GM06990 (cell line): ENCODE data around the gene ABCC10.

Experiments used
- DNase-seq: peaks from one replicate; pipeline ENCODE4 v3.0.0-alpha.2; 2011; ENCODE audit not compliant: insufficient read length; ENCODE audit errors: extremely low read depth
- H3K27me3 ChIP-seq: replicated peaks from 2 replicates; pipeline ENCODE4 v1.6.0; 2011; ENCODE audit warnings: low read length; ENCODE audit not compliant: control insufficient read depth, insufficient read depth
- H3K36me3 ChIP-seq: 2 replicates; pipeline ENCODE4 v1.5.1; 2011; ENCODE audit warnings: low read length; ENCODE audit not compliant: control insufficient read depth, insufficient read depth
- H3K4me3 ChIP-seq: replicated peaks from 2 replicates; pipeline ENCODE4 v1.5.1; 2011; ENCODE audit warnings: low read depth, mild to moderate bottlenecking, control low read depth, low read length
- TF ChIP-seq, protein P1 (sequence below): IDR thresholded peaks from 2 replicates; pipeline ENCODE4 v1.5.1; 2011; ENCODE audit warnings: low read length, control low read depth, mild to moderate bottlenecking, inconsistent platforms; ENCODE audit not compliant: insufficient read depth, poor library complexity, severe bottlenecking

ABCC10 gene

DNA sequence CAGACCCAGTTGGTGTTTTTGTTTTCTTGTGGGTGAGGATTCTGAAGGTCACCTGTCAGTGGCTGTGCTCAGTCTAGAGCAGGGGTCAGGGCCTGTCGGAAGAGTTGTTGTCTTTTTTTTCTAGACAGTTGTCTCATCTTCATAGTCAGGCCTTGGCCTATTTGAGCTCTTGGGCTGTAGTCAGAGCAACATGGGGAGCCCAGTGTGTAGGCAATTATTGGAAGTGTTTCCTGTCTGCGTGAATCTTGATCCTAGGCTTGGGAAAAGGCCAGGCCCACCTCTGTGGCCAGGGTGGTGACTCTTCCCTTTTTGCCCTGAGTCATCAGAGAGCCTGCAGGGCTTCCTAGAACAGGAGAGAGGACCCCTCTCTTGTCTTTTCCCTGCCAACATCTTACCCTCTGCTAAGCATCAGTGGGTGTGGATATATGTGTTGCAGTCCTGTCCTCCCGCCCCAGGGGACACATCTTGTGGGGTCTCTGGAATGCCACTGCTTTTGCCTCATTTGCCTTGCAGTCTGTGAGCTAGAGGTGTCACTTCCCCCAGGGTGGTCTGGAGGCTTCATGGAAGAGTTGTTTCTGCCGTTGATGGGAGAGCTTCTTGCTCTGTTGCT lies 61.4 kb downstream of the ABCC10 start:
- Histone ChIP-seq H3K4me3 (no peak overlapping the region), H3K36me3 (peaks cover 5% of the 10 kb centered on the region), H3K27me3 (no peaks in the 10 kb centered on the region)
- TF ChIP-seq, protein P1, sequence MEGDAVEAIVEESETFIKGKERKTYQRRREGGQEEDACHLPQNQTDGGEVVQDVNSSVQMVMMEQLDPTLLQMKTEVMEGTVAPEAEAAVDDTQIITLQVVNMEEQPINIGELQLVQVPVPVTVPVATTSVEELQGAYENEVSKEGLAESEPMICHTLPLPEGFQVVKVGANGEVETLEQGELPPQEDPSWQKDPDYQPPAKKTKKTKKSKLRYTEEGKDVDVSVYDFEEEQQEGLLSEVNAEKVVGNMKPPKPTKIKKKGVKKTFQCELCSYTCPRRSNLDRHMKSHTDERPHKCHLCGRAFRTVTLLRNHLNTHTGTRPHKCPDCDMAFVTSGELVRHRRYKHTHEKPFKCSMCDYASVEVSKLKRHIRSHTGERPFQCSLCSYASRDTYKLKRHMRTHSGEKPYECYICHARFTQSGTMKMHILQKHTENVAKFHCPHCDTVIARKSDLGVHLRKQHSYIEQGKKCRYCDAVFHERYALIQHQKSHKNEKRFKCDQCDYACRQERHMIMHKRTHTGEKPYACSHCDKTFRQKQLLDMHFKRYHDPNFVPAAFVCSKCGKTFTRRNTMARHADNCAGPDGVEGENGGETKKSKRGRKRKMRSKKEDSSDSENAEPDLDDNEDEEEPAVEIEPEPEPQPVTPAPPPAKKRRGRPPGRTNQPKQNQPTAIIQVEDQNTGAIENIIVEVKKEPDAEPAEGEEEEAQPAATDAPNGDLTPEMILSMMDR = no peak
- no peak for DNase-seq

DNA sequence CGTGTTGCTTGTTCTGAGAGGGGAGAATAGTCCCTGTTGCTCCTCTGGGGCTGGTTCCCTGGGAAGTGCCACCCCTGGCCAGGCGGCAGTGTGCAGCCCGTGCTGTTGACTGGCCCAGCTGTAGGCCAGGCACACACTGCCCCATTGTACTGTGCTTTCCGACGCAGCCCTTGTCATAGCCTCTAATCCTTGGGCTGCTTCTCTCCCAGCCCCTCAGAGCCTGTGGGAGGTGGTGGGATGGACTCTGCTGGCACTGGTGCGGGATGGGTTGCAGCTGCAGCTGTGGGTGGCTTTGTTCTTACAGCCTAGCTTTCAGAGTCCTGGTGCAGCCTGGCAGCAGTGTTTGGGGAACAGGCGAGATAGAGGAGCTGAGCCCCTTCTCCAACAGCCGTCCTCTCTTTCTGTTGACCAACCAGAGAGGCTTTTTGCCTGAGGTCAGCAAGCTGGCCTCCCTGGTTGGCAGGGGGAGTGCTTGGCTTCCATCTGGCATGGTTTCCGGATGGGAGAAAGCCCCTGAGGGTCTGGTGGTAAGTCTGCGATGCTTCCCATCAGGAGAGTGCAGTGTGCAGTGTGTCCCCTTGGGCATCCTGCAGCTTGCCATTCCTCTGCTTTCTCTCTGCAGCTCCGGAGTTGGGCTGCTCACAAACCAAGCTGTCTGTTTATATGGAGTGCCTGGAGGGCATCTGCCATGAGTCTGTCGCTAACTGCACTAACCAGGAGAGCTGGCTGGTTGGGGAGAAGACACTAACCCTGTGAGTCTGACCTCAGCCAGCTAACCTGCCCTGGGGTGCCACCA lies 62.1 kb downstream of the ABCC10 start:
- DNase-seq = no peak
- TF ChIP-seq, protein P1 = no peak
- Histone ChIP-seq H3K27me3 (no peaks in the 10 kb centered on the region), H3K36me3 (peaks cover 5% of the 10 kb centered on the region), H3K4me3 (no peak overlapping the region)

DNA sequence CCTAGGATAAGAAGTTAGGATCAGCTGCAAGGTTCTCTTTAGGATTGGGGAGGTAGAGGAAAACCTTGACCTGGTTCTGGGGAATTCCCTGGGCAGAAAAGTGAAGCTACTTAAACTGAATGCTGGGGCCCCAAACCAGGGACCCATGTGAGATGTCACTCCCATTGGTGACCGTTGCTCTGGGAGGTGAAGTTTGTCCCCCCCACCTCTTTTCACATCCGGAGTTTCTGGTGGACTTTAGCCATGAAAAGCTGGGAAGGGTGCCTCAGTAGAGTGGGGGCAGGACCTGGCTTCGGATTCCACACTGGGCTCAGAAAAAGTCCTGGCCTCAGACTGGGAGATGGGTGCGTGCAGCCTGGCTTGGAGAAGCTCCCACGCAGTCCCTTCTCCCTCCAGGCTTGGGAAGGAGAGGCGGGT lies 63.2 kb downstream of the ABCC10 start:
- Histone ChIP-seq H3K36me3 (peaks cover 7% of the 10 kb centered on the region), H3K4me3 (no peak overlapping the region), H3K27me3 (no peaks in the 10 kb centered on the region)
- TF ChIP-seq, protein P1 = no peak
- no peak for DNase-seq

DNA sequence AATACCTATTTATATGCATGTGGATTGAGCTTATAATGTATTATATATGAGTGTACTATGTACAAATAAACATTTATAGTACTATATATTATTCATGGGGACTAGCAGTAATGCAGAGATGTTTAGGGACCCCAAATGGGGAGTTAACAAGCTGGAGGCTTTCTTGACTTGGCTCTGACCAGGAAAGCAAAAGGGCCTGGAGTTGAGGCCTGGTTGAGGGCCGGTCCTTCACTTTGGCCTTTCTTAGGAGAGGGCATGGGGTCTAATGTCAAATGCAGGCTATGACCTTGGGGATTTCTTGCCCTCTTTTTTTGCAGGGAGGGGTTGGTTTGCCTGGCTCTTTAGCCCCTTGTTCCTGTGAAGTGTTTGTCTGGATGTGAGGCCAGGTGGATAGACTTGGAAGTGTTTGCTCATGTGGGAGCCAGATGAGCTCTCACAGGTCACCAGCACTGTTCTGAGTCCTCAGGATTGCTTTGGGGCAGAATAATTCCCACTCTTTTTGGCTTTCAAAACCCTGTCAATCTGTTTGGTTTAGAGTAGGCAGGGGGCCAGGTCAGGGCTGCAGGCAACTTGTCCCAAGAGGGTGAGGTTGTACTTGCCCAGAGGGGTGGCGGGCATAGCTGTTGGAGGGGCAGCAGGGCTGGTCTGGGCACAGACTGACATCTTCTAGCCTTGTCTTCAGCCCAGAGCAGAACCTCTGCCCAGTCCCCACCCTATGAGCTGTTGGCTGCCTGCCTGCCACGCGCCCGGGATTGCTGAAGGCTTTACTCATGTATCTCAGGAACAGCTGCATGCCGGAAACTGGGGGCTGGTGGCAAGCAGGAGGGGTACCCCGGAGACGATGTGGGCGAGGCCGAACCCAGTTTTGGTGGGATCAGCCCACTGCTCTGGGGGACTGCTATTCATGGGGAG lies 64.7 kb downstream of the ABCC10 start:
- TF ChIP-seq, protein P1 = no peak
- H3K36me3 ChIP-seq = peaks cover 7% of the 10 kb centered on the region
- H3K4me3 ChIP-seq = no peak overlapping the region
- no peaks in the 10 kb centered on the region for H3K27me3 ChIP-seq
- no peak for DNase-seq

DNA sequence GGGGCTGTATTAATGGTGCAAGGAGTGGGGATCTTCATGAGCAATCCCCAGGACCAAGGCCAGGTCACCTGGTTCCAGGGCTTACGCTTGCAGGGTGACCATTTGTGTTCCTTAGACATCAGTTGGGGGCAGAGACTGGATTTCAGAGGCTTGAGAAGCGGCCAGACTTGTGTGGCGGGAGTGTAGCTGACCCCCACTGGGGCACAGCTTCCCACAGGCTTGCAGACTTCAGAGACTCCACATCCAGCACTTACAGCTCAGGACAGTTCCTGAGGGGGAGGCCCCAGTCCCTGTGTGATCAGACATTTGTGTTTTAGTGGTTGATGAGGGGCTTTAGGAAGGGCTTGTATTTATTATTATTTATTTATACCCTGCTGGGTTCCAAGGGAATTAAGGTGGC lies 65.3 kb downstream of the ABCC10 start:
- TF ChIP-seq, protein P1 = no peak
- Histone ChIP-seq H3K4me3 (no peak overlapping the region), H3K27me3 (no peaks in the 10 kb centered on the region), H3K36me3 (peaks cover 7% of the 10 kb centered on the region)
- DNase-seq = no peak
